DOHH2 (cell line): ENCODE results near the gene PLBD1.

Source experiments
- CTCF ChIP-seq: fragments of 200-600 bp; sonication (generic); IDR thresholded peaks from one replicate; pipeline ENCODE4 v1.5.1; 2014; ENCODE audit warnings: antibody characterized with exemption, mild to moderate bottlenecking, low read depth, low read length; ENCODE audit not compliant: poor library complexity, severe bottlenecking
- EZH2phosphoT487 ChIP-seq: fragments of 200-600 bp; sonication (generic); IDR thresholded peaks from 2 replicates; pipeline ENCODE4 v1.6.1; 2017; ENCODE audit warnings: borderline replicate concordance, mild to moderate bottlenecking, antibody characterized with exemption, low read length, moderate library complexity, mixed read lengths

- TF ChIP-seq CTCF (no peak), EZH2phosphoT487 (no peak)
These were observed 84.8 kb downstream of the PLBD1 start for GRCh38 chr12:14482886-14483285.
